Activated T-helper 2 cell treated with anti-CD3 and anti-CD28 coated beads, Interferon-gamma antibody, Interleukin-2, Interleukin-4, amounts not matched to agents 10 μg/mL and 5 μg/mL and 100 μg/mL, durations not matched to agents 14 hours and 24 hours and 36 hours (primary cell): Measurements from ENCODE around the gene FSTL4. TPM values are rescaled to one million over a fixed set of nuclear protein-coding genes. Genes with fewer than 3 reads are reported as not detected.
A peak's percentile ranks its signal among the peaks of the same experiment; 100 is the strongest.
"Not testable (repeated sequence)": the region's sequence is repeated elsewhere in the genome, so short reads cannot be mapped to it uniquely, and the experiment has no call there.

Experiments used
- DNase-seq: peaks from one replicate; pipeline ENCODE4 v3.0.0; 2021; ENCODE audit warnings: low spot score
- H3K27ac Mint-ChIP-seq: one replicate; pipeline ENCODE4 v1.8.0; 2021; ENCODE audit warnings: mixed read lengths
- H3K27me3 Mint-ChIP-seq: one replicate; pipeline ENCODE4 v1.8.0; 2021; ENCODE audit warnings: low read depth, mixed read lengths
- H3K36me3 Mint-ChIP-seq: one replicate; pipeline ENCODE4 v1.8.0; 2021; ENCODE audit warnings: low read depth, mixed read lengths
- H3K4me1 Mint-ChIP-seq: one replicate; pipeline ENCODE4 v1.8.0; 2021; ENCODE audit warnings: low read depth, mixed read lengths
- H3K4me3 Mint-ChIP-seq: one replicate; pipeline ENCODE4 v1.8.0; 2021; ENCODE audit warnings: low read depth, mild to moderate bottlenecking, moderate library complexity, mixed read lengths
- H3K9me3 Mint-ChIP-seq: one replicate; pipeline ENCODE4 v1.8.0; 2021; ENCODE audit warnings: mixed read lengths
- intact Hi-C: fragments of 100-400 bp; cut with micrococcal nuclease; formaldehyde crosslinking; loops from one replicate; pipeline ENCODE4 v1.15.1; 2023
- total RNA-seq: library from RNA; stranded (reverse); gene quantifications from 2 replicates; pipeline ENCODE4 v1.2.3, GENCODE V29; 2022

The FSTL4 gene
- total RNA-seq, 1 donor from 2014 or later: 2.1 TPM

GRCh38 chr5:133401731-133402347 lies 210.5 kb downstream of the FSTL4 start:
- Mint-ChIP-seq H3K4me3 (no peak overlapping the region), H3K27me3 (no peaks in the 10 kb centered on the region), H3K9me3 (no peaks in the 10 kb centered on the region), H3K4me1 (peaks cover 13% of the 10 kb centered on the region), H3K27ac (no peak overlapping the region), H3K36me3 (no peaks in the 10 kb centered on the region)
- intact Hi-C loops: no loop called here
- peak; percentile 4 for DNase-seq

- H3K9me3 Mint-ChIP-seq: no peaks in the 10 kb centered on the region
- peak; percentile 6 for DNase-seq
- no peaks in the 10 kb centered on the region for H3K27me3 Mint-ChIP-seq
- no peak overlapping the region for H3K27ac Mint-ChIP-seq
- intact Hi-C loops: no loop called here
- peaks cover 16% of the 10 kb centered on the region for H3K4me1 Mint-ChIP-seq
- H3K36me3 Mint-ChIP-seq: no peaks in the 10 kb centered on the region
- no peak overlapping the region for H3K4me3 Mint-ChIP-seq
Measured at GRCh38 chr5:133400831-133401351, 211.4 kb downstream of the FSTL4 start.

GRCh38 chr5:133400120-133400519 lies 212.2 kb downstream of the FSTL4 start:
- H3K4me3 Mint-ChIP-seq: no peak overlapping the region
- H3K27ac Mint-ChIP-seq: no peak overlapping the region
- no peaks in the 10 kb centered on the region for H3K9me3 Mint-ChIP-seq
- intact Hi-C loops: no loop called here
- DNase-seq: peak; percentile 4
- peaks cover 16% of the 10 kb centered on the region for H3K4me1 Mint-ChIP-seq
- no peaks in the 10 kb centered on the region for H3K36me3 Mint-ChIP-seq
- no peaks in the 10 kb centered on the region for H3K27me3 Mint-ChIP-seq

GRCh38 chr5:133399247-133399891 lies 213.0 kb downstream of the FSTL4 start:
- intact Hi-C loops: loop anchor here (2.0 kb wide), 1 partner anchor 77 kb away; no protein-coding TSS in a partner anchor

GRCh38 chr5:133398646-133399101 lies 213.7 kb downstream of the FSTL4 start:
- Mint-ChIP-seq H3K9me3 (no peaks in the 10 kb centered on the region), H3K4me3 (no peak overlapping the region), H3K36me3 (no peaks in the 10 kb centered on the region), H3K27ac (no peak overlapping the region), H3K4me1 (peaks cover 16% of the 10 kb centered on the region), H3K27me3 (no peaks in the 10 kb centered on the region)
- intact Hi-C loops: loop anchor here (2.0 kb wide), 1 partner anchor 76 kb away; no protein-coding TSS in a partner anchor
- peak; percentile 3 for DNase-seq

More at GRCh38 chr5:133399247-133399891, 213.0 kb downstream of the FSTL4 start:
- H3K4me3 Mint-ChIP-seq: no peak overlapping the region
- no peak overlapping the region for H3K27ac Mint-ChIP-seq
- H3K36me3 Mint-ChIP-seq: no peaks in the 10 kb centered on the region
- H3K27me3 Mint-ChIP-seq: no peaks in the 10 kb centered on the region
- DNase-seq: peak; percentile 2
- H3K9me3 Mint-ChIP-seq: no peaks in the 10 kb centered on the region
- H3K4me1 Mint-ChIP-seq: peaks cover 16% of the 10 kb centered on the region

GRCh38 chr5:133397990-133398645 lies 214.2 kb downstream of the FSTL4 start:
- no peaks in the 10 kb centered on the region for H3K36me3 Mint-ChIP-seq
- no peaks in the 10 kb centered on the region for H3K27me3 Mint-ChIP-seq
- no peak overlapping the region for H3K27ac Mint-ChIP-seq
- H3K4me3 Mint-ChIP-seq: no peak overlapping the region
- H3K9me3 Mint-ChIP-seq: no peaks in the 10 kb centered on the region
- peak; percentile 4 for DNase-seq
- intact Hi-C loops: loop anchor here (2.0 kb wide), 1 partner anchor 75 kb away; no protein-coding TSS in a partner anchor
- peaks cover 16% of the 10 kb centered on the region for H3K4me1 Mint-ChIP-seq

GRCh38 chr5:133397348-133397747 lies 215.0 kb downstream of the FSTL4 start:
- H3K27ac Mint-ChIP-seq: no peak overlapping the region
- peak; percentile 1 for DNase-seq
- intact Hi-C loops: no loop called here
- H3K36me3 Mint-ChIP-seq: no peaks in the 10 kb centered on the region
- H3K4me3 Mint-ChIP-seq: no peak overlapping the region
- no peaks in the 10 kb centered on the region for H3K9me3 Mint-ChIP-seq
- H3K27me3 Mint-ChIP-seq: no peaks in the 10 kb centered on the region
- peaks cover 16% of the 10 kb centered on the region for H3K4me1 Mint-ChIP-seq

GRCh38 chr5:133396814-133397213 lies 215.5 kb downstream of the FSTL4 start:
- intact Hi-C loops: no loop called here
- no peaks in the 10 kb centered on the region for H3K36me3 Mint-ChIP-seq
- no peaks in the 10 kb centered on the region for H3K27me3 Mint-ChIP-seq
- DNase-seq: no peak
- H3K9me3 Mint-ChIP-seq: no peaks in the 10 kb centered on the region
- H3K4me3 Mint-ChIP-seq: no peak overlapping the region
- H3K4me1 Mint-ChIP-seq: peaks cover 16% of the 10 kb centered on the region
- no peak overlapping the region for H3K27ac Mint-ChIP-seq

GRCh38 chr5:133396187-133396741 lies 216.1 kb downstream of the FSTL4 start:
- peak; percentile 3 for DNase-seq
- Mint-ChIP-seq H3K27ac (no peak overlapping the region), H3K4me1 (peaks cover 16% of the 10 kb centered on the region), H3K27me3 (no peaks in the 10 kb centered on the region), H3K9me3 (no peaks in the 10 kb centered on the region), H3K36me3 (no peaks in the 10 kb centered on the region), H3K4me3 (no peak overlapping the region)
- intact Hi-C loops: no loop called here

GRCh38 chr5:133395207-133395606 lies 217.1 kb downstream of the FSTL4 start:
- H3K9me3 Mint-ChIP-seq, H3K36me3 Mint-ChIP-seq, intact Hi-C loops, H3K4me3 Mint-ChIP-seq, H3K27ac Mint-ChIP-seq, H3K27me3 Mint-ChIP-seq: not testable (repeated sequence)
- peak; percentile 3 for DNase-seq
- peaks cover 16% of the 10 kb centered on the region for H3K4me1 Mint-ChIP-seq

- H3K4me3 Mint-ChIP-seq, H3K36me3 Mint-ChIP-seq, H3K27ac Mint-ChIP-seq, H3K27me3 Mint-ChIP-seq, H3K9me3 Mint-ChIP-seq, intact Hi-C loops: not testable (repeated sequence)
- H3K4me1 Mint-ChIP-seq: peaks cover 16% of the 10 kb centered on the region
- DNase-seq: peak; percentile 4
Measured at GRCh38 chr5:133394477-133394817, 217.9 kb downstream of the FSTL4 start.

- Mint-ChIP-seq H3K27ac (no peak overlapping the region), H3K36me3 (no peaks in the 10 kb centered on the region), H3K27me3 (peaks cover 4% of the 10 kb centered on the region), H3K9me3 (no peaks in the 10 kb centered on the region), H3K4me3 (no peak overlapping the region), H3K4me1 (peaks cover 15% of the 10 kb centered on the region)
- DNase-seq: peak; percentile 3
- intact Hi-C loops: no loop called here
Measured at GRCh38 chr5:133393776-133394476, 218.4 kb downstream of the FSTL4 start.
